Measurements from ENCODE around the gene CACNG6.
"Not testable (repeated sequence)": the region's sequence is repeated elsewhere in the genome, so short reads cannot be mapped to it uniquely, and the experiment has no call there.

The CACNG6 gene

GRCh38 chr19:54002495-54003315 is 11.3 kb downstream of the CACNG6 start:
- no peak for ATAC-seq
- no peak for DNase-seq

GRCh38 chr19:54009440-54009839 is 18.0 kb downstream of the CACNG6 start:
- ATAC-seq (no peak), DNase-seq (no peak)

- no peak for ATAC-seq
- no peak for DNase-seq
These were observed 19.0 kb downstream of the CACNG6 start for GRCh38 chr19:54010474-54010873.

- DNase-seq, result no peak
- no peak for ATAC-seq
These were observed 20.2 kb downstream of the CACNG6 start for GRCh38 chr19:54011507-54012211.

- ATAC-seq (no peak), DNase-seq (no peak)
These were observed 22.4 kb downstream of the CACNG6 start for GRCh38 chr19:54013866-54014265.

- ATAC-seq (no peak), DNase-seq (no peak)
These were observed 23.6 kb downstream of the CACNG6 start for GRCh38 chr19:54014920-54015560.

GRCh38 chr19:54017261-54017660 is 25.8 kb downstream of the CACNG6 start:
- no peak for ATAC-seq
- no peak for DNase-seq

GRCh38 chr19:54021363-54021762 is 29.9 kb downstream of the CACNG6 start:
- no peak for ATAC-seq
- DNase-seq, result no peak

- no peak for ATAC-seq
- DNase-seq, result no peak
These were observed 30.5 kb downstream of the CACNG6 start for GRCh38 chr19:54021932-54022331.

GRCh38 chr19:54023191-54023590 is 31.8 kb downstream of the CACNG6 start:
- ATAC-seq (no peak), DNase-seq (no peak)

GRCh38 chr19:54024660-54025059 is 33.2 kb downstream of the CACNG6 start:
- ATAC-seq (no peak), DNase-seq (no peak)

GRCh38 chr19:54026656-54027055 is 35.2 kb downstream of the CACNG6 start:
- no peak for ATAC-seq

GRCh38 chr19:54029301-54029700 is 37.9 kb downstream of the CACNG6 start:
- ATAC-seq (no peak), DNase-seq (no peak)

More at GRCh38 chr19:54026656-54027055, 35.2 kb downstream of the CACNG6 start:
- DNase-seq, result no peak

GRCh38 chr19:54029930-54030490 is 38.6 kb downstream of the CACNG6 start:
- DNase-seq, result peak; percentile 66
- no peak for ATAC-seq

- no peak for DNase-seq
- no peak for ATAC-seq
These were observed 39.6 kb downstream of the CACNG6 start for GRCh38 chr19:54030895-54031586.

GRCh38 chr19:54035215-54036178 is 44.1 kb downstream of the CACNG6 start:
- DNase-seq (no peak), ATAC-seq (no peak)

GRCh38 chr19:54036542-54036941 is 45.1 kb downstream of the CACNG6 start:
- not testable (repeated sequence) for ATAC-seq

GRCh38 chr19:54040003-54040402 is 48.6 kb downstream of the CACNG6 start:
- DNase-seq, result no peak
- ATAC-seq, result no peak

More at GRCh38 chr19:54036542-54036941, 45.1 kb downstream of the CACNG6 start:
- not testable (repeated sequence) for DNase-seq

- DNase-seq, result no peak
These were observed 50.7 kb downstream of the CACNG6 start for GRCh38 chr19:54041969-54042606.

GRCh38 chr19:54042989-54043388 is 51.6 kb downstream of the CACNG6 start:
- DNase-seq (no peak), ATAC-seq (no peak)

More at GRCh38 chr19:54041969-54042606, 50.7 kb downstream of the CACNG6 start:
- ATAC-seq, result no peak

All from stimulated activated naive CD8-positive, alpha-beta T cell treated with anti-CD3 and anti-CD28 coated beads, Interleukin-15, Interleukin-2, amounts not matched to agents 100 U/mL and 50 U/mL, for 24 hours (primary cell).